Pulmonary artery endothelial cell (primary cell): Measurements from ENCODE around the gene LAD1. TPM values are rescaled to one million over a fixed set of nuclear protein-coding genes. Genes with fewer than 3 reads are reported as not detected.

Experiments used
- DNase-seq: peaks from one replicate; pipeline ENCODE4 v3.0.0-alpha.2; 2011; ENCODE audit warnings: low read depth, low spot score
- total RNA-seq: library from RNA; depleted of rRNA; stranded (reverse); fragments of >200 nt; gene quantifications from 2 replicates; pipeline ENCODE4 v1.2.3, GENCODE V29; 2014

The LAD1 gene, protein sequence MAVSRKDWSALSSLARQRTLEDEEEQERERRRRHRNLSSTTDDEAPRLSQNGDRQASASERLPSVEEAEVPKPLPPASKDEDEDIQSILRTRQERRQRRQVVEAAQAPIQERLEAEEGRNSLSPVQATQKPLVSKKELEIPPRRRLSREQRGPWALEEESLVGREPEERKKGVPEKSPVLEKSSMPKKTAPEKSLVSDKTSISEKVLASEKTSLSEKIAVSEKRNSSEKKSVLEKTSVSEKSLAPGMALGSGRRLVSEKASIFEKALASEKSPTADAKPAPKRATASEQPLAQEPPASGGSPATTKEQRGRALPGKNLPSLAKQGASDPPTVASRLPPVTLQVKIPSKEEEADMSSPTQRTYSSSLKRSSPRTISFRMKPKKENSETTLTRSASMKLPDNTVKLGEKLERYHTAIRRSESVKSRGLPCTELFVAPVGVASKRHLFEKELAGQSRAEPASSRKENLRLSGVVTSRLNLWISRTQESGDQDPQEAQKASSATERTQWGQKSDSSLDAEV
- total RNA-seq = not detected in 2 replicates

DNA sequence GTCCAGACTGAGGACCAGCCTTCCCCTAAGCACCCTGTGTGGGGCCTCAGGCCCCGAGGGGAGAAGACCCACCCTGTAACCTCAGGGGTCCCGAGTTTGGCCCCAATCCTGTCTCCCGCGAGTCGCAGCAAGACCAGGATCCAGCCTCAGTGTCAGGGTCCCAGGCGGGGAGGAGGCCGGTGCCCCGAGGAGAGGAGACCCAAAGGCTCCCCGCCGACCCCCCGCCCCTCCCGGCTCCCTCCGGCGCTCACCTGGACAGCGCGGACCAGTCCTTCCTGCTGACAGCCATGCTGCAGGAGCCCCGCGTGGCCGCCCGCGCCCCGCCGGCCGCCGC is at the start of gene LAD1:
LAD1 (minus strand) TSS at position 307 of the 334 bp plus-strand sequence; CDS start at position 289, 18 bp downstream.
- DNase-seq = no peak

DNA sequence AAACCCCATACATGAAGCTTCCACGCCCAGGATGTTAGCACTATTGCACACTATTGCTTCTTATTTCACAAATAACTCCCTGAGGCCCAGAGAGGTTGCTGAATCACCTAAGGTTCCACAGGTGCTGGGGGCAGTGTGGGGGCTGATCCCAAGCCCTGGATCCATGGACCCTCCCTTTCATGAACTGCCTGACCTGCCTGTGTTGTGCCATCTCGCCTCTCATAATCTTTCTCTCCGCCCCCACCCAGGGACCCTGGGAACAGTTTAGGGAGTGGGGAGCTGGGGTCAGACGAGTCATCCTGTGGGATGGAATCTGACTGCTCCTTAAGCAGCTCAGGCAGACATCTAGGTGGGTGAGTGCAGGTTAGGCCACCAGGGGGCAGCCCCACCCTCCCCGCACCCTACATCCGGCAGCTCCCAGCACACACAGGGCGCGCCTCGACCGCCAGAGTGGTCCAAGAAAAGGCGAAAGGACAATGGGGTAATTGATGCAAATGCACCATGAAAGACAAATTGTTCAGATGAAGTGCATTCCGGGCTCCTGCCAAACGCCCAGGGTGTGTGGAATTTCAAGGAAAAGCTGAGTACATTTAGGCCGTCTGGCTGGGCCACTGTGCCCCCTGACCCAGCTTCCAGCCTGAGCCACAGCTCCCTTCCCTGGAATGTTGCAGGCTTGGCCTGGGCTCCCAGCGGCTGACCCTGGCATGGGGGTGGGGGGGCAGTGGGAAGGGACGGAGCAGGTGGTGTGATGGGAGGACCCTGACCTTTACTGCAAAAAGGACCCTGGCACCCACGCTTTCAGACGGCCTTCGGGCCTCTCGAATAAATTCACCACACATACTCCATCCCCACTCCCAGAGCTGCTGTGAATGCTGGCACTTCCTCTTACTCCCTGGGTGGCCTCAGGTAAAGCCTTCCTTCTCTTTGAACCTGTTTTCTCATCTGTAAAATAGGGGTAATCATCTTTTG is 49.1 kb upstream of the LAD1 start:
- no peak for DNase-seq

DNA sequence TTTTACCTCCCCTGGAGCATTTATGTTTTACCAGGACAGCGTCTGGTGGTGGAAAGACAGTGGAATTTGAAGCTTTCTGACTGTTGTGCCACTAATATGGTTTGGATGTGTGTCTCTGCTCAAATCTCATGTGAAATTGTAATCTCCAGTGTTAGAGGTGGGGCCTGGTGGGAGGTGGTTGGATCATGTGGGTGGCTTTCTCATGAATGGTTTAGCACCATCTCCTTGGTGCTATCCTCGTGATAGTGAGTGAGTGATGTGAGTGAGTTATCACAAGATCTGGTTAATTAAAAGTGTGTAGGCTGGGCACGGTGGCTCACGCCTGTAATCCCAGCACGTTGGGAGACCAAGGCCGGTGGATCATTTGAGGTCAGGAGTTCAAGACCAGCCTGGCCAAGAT is 46.2 kb upstream of the LAD1 start:
- DNase-seq = no peak

DNA sequence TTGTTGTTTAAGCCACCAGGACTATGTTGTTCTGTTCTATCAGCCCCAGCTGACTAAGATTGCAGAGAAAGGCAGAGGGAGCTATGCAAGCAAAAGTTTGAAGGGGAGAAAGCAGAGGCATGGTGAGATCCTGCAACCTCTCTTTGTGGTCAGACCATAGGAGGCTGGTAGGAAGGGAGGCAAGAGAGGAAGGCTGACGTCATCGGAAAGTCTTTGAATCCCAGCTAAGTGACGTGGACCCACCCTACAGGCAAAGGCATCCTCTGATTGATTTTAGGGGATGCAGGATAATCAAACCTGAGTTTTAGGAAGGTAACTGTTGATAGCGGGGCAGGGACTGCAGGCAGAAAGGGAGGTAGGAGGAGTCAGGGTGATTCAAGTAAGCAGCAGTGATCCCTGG is 45.7 kb upstream of the LAD1 start:
- no peak for DNase-seq

DNA sequence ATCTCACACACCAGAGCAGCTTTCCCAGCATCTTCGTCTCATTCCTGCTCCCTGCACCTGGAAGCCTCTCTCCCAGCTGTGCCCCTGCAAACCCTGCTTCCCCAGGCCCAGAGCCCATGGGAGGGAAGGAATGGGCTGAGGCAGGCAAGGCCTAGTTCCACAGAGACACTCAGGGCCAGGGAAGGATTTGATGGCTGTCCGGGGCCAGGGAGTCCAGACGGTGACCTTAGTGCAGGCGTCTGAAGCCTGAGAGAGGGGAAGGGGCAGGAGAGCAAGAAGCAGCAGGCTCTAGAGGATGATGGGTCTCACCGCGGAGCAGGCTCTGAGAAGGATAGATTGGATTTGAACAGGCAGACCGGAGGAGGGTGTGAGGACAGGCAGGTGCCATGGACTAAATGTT is 44.6 kb upstream of the LAD1 start:
- DNase-seq = no peak

DNA sequence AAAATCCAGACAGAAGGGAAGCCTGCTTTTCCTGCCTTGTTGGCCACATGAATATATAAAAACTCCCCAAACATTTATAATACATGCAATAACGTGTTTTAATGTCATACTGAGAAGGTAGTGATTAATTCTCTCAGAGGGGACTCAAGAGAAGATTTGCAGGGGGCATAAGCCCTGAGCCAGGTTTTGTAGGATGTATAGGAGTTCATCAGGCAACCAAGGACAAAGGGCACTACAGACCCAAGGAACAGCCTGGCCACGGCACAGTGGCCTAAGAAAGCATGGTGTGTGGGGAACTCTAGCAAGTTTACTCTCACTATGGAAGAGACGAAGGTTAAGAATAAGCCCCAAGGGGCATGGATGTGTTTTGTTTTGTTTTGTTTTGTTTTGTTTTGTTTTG is 37.8 kb upstream of the LAD1 start:
- DNase-seq = no peak

DNA sequence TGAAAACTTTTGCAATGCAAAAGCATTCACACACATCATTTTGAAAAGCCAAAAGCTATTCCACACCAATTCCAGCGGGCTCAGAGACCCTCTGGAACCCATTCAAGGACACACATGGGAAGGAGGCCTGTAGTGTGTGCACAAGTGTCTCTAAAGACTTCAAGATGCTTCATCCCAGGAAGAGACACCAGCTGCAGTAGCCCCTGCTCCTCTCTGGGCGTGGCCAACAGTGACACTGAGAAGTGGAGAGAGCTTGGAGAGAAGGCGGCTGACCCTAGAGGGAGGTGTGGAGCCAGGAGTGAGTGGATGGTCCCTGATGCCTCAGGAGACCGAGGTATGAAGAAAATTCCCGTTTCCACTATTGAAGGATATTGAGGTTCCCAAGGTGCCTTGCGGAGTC is 37.3 kb upstream of the LAD1 start:
- DNase-seq = no peak

DNA sequence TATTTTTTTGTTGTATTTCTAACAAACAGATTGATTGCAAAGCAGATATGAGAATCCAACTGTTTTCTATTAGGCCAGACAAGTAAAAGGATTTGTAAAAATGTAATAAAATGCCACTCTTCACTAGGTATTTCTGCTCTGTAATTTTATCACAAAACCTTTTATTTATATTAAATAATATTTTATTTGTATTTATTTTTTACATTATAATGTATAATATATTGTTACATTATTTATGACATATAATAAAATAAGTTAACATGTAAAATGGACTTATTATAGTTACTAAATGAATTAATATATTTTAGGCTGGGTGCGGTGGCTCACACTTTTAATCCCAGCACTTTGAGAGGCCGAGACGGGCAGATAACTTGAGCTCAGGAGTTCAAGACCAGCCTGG is 35.1 kb upstream of the LAD1 start:
- no peak for DNase-seq

DNA sequence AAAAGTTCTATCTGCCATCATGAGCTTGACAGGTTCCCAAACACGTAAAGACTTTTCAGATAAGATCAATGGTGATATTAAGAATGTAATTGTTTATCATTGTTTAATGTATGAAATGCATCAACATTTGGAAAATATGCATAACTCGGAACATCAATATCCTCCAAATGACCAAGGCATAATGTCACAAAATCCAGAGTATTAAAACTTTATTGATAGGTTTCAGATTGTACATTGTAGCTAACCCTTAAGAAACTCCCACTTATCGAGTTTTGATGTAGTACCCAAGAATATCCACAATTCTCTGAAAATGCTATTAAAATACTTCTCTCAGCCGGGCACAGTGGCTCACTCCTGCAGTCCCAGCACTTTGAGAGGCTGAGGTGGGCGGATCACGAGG is 34.5 kb upstream of the LAD1 start:
- DNase-seq = no peak

DNA sequence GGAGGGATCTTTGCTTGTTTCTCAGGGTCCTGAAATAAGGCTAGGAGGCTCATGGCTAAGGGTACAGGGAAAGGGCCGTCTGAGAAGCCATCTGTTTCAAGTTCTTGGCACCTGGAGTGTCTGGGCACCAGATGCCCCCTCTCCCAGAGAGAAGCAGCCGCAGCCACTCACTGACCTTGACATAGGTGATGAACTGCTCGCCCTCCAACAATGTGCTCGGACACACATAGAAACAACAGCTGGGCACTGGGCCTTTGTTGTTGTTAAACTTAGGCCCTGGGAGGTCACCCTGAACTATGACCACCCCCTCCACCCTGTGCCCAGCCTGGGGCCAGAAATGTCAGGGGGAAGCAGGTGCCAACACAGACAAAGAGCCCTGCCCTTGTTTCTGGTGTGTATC is 31.7 kb upstream of the LAD1 start:
- DNase-seq = no peak

DNA sequence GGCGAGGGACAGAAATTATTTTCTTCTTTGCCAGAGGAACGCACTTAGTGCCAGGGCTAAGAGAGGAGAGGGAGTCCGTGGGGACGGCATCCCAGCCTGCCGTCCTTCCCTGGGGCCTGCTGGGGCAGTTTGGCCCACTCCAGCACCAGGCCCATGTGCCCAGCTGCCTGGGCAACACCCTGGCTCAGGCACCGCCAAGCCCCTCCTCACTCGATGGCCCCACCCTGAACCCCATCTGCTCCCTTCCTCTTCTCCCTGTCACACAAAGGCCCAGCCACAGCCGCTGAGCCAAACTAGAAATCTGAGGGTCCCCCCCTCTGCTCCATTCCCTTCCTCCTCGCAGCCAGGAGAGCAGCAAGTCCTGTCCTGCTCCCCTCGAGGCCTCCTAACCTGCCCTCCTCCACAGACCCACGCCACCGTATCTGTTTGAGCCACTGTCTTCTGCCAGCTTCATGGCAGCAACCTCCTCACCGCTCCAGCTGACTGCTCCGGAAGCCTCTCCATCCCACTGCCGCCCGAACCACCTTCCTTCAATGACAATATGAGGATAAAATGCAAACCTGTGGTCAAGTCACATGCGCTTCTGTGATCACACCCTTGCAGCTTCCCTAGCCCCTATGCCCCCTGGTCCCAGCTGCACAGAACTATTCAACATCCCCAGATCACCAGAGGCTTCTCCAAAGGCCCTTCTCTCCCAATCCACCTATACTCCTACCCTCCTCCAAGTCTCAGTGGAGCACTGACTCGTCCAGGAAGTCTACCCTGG is 30.8 kb upstream of the LAD1 start:
- DNase-seq = no peak

DNA sequence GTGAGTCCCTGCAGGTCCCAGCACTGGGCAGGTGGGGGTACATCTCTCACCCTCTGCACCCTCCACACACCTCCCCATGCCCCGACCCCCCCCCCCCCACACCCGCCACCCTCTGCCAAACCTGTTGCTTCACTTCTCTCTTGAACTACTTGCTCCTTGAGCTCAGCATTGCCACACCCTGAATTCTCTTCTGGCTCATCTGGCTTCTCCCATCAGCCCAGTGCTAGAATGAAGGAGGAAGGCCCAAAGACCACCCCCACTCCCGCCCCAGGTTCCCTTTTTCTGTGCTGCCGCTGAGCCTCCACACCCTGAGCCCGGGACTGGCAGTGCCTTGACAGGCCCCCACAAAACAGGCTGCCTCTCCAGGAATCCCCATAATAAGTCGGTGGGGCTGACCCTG is 28.8 kb upstream of the LAD1 start:
- DNase-seq = no peak

DNA sequence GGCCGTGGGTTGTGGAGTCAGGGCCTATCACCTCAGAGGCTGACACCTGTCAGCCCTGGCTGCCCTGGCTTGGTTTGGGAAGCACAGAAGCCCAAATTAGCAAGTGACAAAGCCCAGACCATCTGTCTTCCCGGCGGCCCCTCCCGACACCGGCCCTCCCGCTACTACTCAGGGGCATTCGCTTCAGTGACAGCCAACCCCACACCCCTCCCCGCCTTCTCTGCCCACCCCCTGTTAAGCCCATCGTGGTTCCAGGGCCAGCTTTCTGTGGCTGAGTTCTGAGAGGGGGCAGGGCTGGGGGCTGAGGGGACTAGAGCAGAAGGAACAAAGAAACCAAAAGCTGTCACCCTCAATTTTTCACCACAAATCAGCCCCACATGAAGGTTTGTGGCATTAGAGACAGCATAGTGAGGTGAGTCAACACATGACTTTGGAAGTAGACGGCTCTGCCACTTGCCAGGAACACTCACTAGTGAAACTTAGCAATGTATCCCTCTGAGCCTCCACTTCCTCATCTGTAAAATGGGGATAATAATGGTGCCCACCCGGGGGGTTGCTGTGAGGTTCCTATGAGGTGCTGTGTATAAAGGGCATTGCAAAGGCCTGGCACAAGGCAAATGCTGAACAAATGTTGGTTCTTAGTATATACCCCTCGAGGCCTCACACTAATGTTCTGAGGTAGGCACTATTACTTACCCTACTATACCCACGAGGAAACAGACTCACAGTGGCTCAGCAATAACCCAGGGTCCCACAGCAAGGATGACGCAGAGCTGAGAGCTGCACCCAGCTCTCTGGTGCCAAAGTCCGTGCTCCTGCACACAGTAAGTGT is 27.6 kb upstream of the LAD1 start:
- no peak for DNase-seq

DNA sequence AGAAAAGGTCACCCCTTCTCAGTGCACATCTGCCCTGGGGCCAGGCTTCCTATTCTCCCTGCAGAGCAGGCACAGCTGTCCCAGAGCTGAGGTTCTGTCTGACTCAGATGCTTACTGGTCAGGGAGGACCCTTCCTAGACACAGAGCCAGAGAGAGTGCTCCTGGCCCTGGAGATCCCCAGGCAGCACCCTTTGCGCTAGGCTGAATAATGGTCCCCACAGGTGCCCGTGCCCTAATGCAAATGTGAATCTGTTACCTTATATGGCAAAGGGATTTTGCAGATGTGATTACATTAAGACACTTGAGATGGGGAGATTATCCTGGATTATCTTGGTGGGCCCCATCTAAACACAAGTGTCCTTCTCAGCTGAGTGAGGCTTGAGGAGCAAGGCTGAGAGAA is 25.0 kb upstream of the LAD1 start:
- DNase-seq = no peak

DNA sequence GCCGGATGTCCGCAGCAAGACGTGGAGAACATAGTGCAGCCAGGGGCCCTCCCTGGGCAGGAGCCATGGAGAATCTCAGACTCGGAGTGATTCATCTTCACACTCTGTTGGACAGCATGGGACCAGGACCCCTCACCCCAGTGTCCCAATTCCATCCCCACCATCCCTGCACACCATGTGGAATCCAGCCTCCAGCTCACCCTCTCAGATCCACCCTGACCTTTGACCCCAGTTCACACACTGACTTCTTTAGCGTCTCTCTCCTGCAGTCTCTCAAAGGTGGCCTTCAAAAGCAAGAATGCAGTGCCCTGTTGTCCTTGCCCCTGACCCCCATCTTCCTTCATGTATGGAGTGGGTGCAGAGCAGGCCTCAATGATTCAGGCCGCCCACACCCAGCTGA is 24.5 kb upstream of the LAD1 start:
- DNase-seq = no peak

DNA sequence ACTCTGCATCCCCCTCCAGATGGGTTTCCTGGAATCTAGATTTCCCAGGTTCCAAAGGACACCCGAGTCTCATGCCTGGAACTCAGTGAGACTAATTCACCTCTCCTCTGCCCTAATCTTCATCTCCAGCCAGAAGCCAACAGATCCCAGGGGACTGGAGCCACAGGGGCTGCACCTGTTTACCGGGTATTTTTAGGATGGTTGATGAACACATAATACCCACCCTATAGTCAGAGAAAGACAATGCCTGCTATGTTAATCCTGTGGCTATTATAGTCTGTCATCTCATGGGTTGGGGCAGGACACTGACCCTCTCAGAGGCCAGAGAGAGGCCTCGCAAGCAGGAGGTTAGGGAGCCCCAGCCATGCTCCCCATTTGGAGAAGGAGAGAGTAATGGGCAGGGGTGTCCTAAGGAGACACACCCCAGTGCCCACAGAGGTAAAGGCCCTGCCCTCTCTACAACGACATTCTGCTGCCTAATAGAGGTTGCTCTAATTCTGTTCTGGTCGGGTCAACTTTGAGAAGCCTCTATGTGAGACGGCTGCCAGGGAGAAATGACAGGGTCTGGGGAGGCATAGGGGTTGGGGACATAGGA is 23.4 kb upstream of the LAD1 start:
- no peak for DNase-seq

DNA sequence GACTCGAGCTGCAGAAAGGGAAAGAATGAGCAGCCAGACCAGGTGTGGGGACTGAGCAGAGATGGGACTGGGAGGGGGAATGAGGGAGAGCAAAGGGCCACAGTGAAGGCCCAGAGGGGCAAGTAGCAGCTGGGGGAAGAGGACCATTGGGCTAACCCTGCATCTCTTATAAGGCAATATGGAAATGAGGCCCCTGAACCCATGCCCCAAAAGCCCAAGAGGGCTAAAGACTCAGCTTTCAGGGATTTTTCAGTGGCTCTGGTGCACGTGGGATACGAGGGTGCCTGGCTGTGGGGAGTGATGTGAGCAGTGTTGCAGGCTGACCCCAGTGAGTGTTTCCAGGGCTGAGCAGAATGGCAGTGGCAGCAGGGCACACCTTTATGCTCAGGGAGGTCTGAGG is 22.9 kb upstream of the LAD1 start:
- no peak for DNase-seq

DNA sequence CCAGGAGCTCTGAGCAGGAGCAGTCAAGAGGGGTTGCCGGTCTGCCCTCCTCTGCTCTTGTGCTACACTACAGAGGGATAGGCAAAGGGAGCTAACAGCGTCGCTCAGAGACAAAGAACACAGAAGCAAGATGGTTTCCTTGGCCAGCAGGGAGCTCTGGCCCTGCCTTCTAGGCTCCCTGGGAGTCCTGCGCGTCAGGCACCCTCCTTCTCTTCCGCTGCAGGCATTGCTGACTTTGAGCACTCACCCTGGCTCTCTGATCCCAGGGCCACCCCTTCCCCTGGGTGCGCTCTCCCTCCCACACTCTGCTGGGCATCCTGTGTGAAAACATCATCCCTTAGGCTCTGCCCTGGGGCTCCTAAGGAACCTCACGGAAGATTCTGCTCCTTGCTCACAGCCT is 21.9 kb upstream of the LAD1 start:
- no peak for DNase-seq

DNA sequence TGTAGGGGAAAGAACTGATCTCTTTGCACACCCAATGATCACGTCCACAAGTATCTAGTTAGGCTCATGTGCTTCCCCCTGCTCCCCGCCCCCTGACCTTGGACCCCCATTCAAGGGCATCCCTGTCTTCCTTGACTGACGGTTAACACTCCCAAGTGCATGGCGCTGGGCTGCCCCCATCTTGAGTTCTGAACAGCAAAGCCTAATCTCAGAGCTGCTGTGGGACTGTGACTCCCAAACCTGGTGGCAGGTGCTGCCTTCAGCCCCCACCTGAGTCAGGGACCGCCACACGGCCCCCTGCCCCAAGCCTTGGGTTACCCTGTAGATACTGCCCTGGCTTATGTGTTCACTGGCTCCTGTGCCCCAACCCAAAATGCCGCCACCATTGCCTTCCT is 21.5 kb upstream of the LAD1 start:
- no peak for DNase-seq
